Astrocyte of the cerebellum (primary cell): Measurements from ENCODE around the gene P4HA1.
"Not testable (repeated sequence)": the region's sequence is repeated elsewhere in the genome, so short reads cannot be mapped to it uniquely, and the experiment has no call there.

Source experiments
- DNase-seq: peaks from one replicate; pipeline ENCODE4 v3.0.0-alpha.2; 2011; ENCODE audit warnings: low read depth
- H3K4me3 ChIP-seq: 2 replicates; pipeline ENCODE4 v1.5.1; 2011; ENCODE audit warnings: mild to moderate bottlenecking, low read depth, low read length, moderate library complexity
- in situ Hi-C: cut with HindIII; loops from 2 replicates; pipeline ENCODE4 v1.10.0; 2017; ENCODE audit warnings: low sequenced_read_pairs
- TF ChIP-seq, protein P1 (sequence below): IDR thresholded peaks from 2 replicates; pipeline ENCODE4 v1.5.1; 2012; ENCODE audit warnings: low read length, low read depth, moderate library complexity, mild to moderate bottlenecking; ENCODE audit errors: missing control alignments

Gene P4HA1

DNA sequence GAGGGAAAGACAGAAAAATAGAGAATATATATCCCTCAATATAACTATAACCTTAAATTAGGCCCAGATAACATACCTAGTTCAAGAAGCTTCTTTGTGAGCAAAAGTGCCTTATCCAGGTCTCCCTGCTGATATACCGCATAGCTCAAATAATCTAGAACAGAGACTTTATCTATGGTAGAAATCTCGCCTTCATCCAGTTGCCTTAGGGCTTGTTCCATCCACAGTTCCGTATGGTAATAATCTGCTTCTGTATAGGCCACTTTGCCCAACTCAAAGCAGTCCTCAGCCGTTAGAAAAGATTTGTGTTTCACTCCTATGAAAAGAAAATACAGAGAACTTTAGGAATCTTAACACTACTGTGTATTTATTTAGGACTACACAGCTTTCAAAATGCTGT, 43.4 kb downstream of the P4HA1 start:
- DNase-seq: no peak
- no peak overlapping the region for H3K4me3 ChIP-seq
- in situ Hi-C loops: loop anchor here (5.0 kb wide), 1 partner anchor 84 kb away; no protein-coding TSS in a partner anchor
- TF ChIP-seq, protein P1, sequence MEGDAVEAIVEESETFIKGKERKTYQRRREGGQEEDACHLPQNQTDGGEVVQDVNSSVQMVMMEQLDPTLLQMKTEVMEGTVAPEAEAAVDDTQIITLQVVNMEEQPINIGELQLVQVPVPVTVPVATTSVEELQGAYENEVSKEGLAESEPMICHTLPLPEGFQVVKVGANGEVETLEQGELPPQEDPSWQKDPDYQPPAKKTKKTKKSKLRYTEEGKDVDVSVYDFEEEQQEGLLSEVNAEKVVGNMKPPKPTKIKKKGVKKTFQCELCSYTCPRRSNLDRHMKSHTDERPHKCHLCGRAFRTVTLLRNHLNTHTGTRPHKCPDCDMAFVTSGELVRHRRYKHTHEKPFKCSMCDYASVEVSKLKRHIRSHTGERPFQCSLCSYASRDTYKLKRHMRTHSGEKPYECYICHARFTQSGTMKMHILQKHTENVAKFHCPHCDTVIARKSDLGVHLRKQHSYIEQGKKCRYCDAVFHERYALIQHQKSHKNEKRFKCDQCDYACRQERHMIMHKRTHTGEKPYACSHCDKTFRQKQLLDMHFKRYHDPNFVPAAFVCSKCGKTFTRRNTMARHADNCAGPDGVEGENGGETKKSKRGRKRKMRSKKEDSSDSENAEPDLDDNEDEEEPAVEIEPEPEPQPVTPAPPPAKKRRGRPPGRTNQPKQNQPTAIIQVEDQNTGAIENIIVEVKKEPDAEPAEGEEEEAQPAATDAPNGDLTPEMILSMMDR: no peak

DNA sequence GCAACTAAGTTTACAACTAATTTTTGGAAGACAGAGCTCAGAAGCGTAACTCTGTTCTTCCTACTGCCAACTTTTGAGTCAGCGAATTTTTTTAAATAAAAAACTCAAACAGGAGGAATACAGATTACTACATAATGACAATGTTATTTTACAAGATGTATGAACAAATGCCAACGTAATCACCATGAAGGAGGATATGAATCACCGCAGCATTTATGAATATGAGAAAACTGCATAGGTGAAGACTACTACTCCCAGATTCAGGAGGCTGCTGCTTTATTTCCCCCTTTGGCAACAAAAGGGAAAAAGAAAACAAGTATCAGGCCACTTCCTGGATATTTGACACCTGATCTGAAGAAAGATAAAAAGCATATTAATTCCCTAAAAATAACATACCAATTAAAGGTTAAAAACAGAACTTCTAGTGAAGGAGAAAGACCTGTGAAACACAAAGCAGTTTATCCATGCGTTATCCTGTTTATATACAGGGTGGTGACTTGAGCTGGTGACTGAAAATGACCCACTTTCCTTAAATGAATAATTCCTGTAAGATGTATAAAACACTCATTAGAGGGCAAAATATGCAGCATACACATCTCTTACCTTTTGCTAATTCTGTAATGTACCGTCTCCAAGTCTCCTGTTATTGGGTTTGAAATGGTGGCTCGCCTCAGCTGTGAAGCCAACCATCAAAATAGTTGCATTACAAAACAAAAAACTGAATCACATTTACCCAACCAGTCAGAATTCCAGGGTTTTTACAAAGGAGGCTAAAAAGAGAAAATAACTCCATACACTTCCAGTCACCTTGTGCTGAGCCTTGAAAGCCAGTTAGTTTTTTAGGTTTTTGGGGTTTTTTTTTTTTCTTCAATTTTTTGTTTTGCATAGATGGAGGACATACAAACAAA, 52.0 kb downstream of the P4HA1 start:
- in situ Hi-C loops: no loop called here
- peak; percentile 83 for DNase-seq

DNA sequence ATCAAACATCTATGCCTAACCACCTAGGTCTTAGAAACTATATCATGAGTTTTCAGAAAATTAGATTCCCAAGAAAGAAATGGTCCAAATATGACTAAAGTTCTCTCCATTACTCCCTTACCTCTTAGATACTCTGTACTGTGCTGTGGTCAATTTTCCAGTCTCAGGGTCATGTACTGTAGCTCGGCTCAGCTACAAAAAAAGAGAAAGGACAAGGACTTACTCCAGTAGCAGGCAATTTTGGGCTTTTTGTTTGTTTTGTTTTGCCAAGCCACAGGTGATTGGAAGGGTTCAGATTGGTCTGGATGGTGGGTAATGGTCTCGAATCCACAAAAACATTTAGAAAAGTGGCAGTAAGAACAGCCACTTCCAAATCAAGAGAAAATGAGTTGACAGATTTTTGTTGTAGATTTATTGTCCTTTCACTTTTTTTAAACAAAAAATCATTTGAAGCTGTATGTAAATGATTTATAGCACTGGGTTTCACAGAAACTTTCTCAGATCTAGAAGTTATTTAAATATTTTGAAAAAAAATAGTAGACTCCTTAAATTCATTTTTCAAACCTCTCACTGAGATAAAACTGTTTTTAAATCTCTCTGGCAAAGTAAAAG, 52.8 kb downstream of the P4HA1 start:
- in situ Hi-C loops: no loop called here
- TF ChIP-seq, protein P1: no peak
- DNase-seq: no peak
- H3K4me3 ChIP-seq: no peak overlapping the region

More for the DNA sequence above, 52.0 kb downstream of the P4HA1 start:
- no peak overlapping the region for H3K4me3 ChIP-seq
- TF ChIP-seq, protein P1: no peak

DNA sequence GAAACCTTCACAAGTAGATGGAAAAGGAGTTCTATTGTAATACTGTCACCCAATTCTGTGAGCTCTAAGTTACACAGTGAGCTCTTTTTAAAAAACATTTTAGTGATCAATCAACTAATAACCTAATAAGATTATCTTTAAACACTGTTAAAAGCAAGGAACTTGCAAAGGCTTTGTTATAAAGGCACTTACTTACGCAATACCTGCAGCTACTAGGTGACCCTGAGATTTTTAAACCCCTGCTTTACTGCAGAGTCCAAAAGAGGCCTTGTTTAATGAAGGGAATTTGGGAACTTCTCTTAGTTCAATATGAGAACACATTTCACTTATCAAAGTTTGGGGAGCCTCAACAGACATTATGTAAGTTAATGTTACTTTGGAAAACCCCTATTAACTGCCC, 53.3 kb downstream of the P4HA1 start:
- H3K4me3 ChIP-seq: no peak overlapping the region
- TF ChIP-seq, protein P1: no peak
- in situ Hi-C loops: no loop called here
- no peak for DNase-seq

DNA sequence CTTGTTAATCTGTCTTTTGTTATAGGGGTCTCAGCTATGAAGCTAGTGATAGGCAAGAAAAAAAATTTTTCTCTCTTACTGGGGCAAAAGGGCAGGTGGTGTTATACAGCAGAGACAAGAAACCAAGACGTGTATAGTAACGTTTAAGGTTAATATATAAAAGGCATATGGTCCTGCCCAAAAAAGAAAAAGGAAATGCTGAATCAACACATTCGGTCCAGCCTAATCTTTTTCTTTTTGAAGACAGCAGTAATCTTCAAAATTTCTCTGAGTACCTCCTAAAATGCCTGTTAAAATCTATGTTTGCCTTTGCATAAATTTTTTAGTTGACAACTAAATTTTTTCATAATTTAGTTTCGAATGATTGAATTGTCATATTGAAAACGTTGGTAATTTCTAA, 54.5 kb downstream of the P4HA1 start:
- H3K4me3 ChIP-seq: no peak overlapping the region
- TF ChIP-seq, protein P1: no peak
- in situ Hi-C loops: no loop called here
- no peak for DNase-seq

DNA sequence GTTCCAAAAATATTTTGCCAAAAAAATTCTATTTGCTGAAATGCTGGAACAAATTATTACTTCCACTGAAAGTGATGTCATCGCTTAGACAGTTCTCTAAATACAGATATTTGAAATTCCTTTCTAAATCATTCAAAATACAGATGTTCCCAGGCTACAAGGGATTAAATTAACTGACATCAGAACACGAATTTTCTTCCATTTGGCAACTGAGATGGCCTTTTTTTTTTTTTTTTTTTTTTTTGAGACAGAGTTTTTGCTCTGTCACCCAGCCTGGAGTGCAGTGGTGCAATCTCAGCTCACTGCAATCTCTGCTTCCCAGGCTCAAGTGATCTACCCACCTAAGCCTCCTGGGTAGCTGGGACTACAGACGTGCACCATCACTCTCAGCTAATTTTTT, 57.0 kb downstream of the P4HA1 start:
- in situ Hi-C loops: no loop called here
- TF ChIP-seq, protein P1: no peak
- no peak overlapping the region for H3K4me3 ChIP-seq
- no peak for DNase-seq

DNA sequence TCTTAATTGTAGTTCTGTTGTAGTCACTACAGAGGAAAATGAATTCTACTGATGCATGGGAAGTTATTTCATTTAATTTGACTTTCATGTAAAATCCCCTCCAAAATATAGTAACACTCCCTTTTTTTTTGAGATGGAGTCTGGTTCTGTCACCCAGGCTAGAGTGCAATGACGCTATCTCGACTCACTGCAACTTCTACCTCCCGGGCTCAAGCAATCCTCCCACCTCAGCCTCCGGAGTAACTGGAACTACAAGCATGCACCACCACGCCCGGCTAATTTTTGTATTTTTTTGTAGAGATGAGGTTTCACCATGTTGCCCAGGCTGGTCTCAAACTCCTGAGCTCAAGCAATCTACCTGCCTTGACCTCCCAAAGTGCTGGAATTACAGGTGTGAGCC, 60.4 kb downstream of the P4HA1 start:
- in situ Hi-C loops, DNase-seq, H3K4me3 ChIP-seq: not testable (repeated sequence)
